ENCODE results near the gene ITPR3. TPM values are rescaled to one million over a fixed set of nuclear protein-coding genes. Genes with fewer than 3 reads are reported as not detected.

Gene ITPR3
- polyA plus RNA-seq, 1 of the 3 experiments (the other 2 are of a cell fraction), result 8.1 TPM

DNA sequence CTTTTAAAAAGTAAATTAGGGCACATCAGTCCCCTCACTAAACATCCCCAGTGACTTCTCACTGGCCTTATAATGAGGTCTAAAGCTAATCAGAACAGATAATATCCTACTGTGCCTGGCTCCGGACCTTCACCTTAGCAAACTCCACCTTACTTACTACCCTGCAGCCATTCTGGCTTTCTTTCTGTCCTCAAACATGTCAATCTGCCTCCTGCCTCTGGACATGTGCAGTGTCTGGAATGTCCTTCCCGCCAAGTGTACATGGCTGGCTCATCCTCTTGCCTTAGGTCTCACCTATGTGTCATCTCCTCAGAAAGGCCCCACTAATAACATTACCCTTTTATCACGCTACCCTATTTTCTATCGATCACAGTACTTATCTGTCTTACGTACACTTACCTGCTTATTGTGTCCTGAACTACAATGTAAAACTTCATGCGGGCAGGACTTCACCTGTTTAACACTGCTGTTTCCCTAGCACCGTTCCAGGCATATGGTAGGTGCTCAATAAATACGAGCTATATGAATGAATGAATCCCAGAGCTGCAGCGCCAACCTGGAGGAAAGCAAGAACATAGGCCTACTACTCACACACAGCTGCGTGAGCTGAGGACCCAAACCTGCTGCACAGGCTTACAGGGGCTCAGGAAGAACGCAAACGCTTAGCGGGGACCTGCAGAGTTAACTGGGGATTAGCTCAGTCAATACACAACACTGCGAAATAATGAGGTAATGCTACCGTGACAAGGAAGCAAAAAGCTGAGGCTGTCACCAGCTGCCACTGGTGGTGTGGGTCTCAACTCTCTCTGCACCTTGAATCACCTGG is 89.4 kb downstream of the ITPR3 start:
- ChIA-PET POLR2A (interaction anchor here (0.7 to 1.9 kb wide), 12 partner anchors 8 to 131 kb away, joined by 3 to 7 read pairs (median 4); partner anchors contain the start of gene BAK1), CTCF (interaction anchor here (0.6 to 5.1 kb wide), 33 partner anchors 9 to 445 kb away, joined by 3 to 55 read pairs (median 8); partner anchors contain the start of genes BAK1 and IP6K3)
- H3K9me2 ChIP-seq, result no peaks in the 10 kb centered on the region
- peaks cover 8 to 19% of the 10 kb centered on the region in 2 experiments; a peak in 3 of 4 replicates for H3K4me1 ChIP-seq (ENCODE audit: control insufficient read depth in 1 of 2, insufficient read depth in 2 of 2, low read depth in 1 of 2, low read length in 1 of 2)
- TF ChIP-seq PBX3 (IDR thresholded peaks at IDR 0.05) (no peak), YY1 (IDR thresholded peaks at IDR 0.05; ENCODE audit: low read depth) (no peak), POLR2AphosphoS5 (IDR thresholded peaks at IDR 0.05; ENCODE audit: low read depth, low read length) (no peak), TEAD4 (IDR thresholded peaks at IDR 0.05; ENCODE audit: borderline replicate concordance, insufficient read depth) (no peak), USF2 (IDR thresholded peaks at IDR 0.05; ENCODE audit: borderline replicate concordance, low read depth, low read length) (no peak), IRF3 (IDR thresholded peaks at IDR 0.05; ENCODE audit: low read depth, low read length) (no peak), RXRA (IDR thresholded peaks at IDR 0.05; ENCODE audit: borderline replicate concordance, low read depth) (no peak), NFIC (IDR thresholded peaks at IDR 0.05; ENCODE audit: borderline replicate concordance) (no peak), SMC3 (IDR thresholded peaks at IDR 0.05; ENCODE audit: low read depth, low read length) (no peak)
- TF ChIP-seq, protein P1, sequence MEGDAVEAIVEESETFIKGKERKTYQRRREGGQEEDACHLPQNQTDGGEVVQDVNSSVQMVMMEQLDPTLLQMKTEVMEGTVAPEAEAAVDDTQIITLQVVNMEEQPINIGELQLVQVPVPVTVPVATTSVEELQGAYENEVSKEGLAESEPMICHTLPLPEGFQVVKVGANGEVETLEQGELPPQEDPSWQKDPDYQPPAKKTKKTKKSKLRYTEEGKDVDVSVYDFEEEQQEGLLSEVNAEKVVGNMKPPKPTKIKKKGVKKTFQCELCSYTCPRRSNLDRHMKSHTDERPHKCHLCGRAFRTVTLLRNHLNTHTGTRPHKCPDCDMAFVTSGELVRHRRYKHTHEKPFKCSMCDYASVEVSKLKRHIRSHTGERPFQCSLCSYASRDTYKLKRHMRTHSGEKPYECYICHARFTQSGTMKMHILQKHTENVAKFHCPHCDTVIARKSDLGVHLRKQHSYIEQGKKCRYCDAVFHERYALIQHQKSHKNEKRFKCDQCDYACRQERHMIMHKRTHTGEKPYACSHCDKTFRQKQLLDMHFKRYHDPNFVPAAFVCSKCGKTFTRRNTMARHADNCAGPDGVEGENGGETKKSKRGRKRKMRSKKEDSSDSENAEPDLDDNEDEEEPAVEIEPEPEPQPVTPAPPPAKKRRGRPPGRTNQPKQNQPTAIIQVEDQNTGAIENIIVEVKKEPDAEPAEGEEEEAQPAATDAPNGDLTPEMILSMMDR (IDR thresholded peaks at IDR 0.05), result no peak
- H3K9ac ChIP-seq, result peak overlapping the region; percentile 92; the same call in 1 of the 2 replicates
- peak overlapping the region in 1 of 2 experiments; percentile 97; a peak in 1 of 4 replicates for H3K27ac ChIP-seq (ENCODE audit: low read depth in 2 of 2, low read length in 1 of 2)
- H3K9me3 ChIP-seq, result no peaks in the 10 kb centered on the region
- 81% methylated on average over 15 of the region's 15 CpGs for WGBS (ENCODE audit: low lambda C conversion rate)
- peaks cover 7 to 30% of the 10 kb centered on the region in 2 experiments for H3K36me3 ChIP-seq (replicated peaks in 1 of 2; ENCODE audit: control insufficient read depth in 1 of 2, insufficient read depth in 2 of 2, low read length in 1 of 2)
- H2AFZ ChIP-seq (ENCODE audit: low read depth), result peak overlapping the region; percentile 95
- peak overlapping the region; percentile 86 to 87 for H3K4me3 ChIP-seq (ENCODE audit: low read depth in 2 of 2, low read length in 1 of 2)
- H3K79me2 ChIP-seq (ENCODE audit: insufficient read depth), result peaks cover 27% of the 10 kb centered on the region; the same call in 1 of the 2 replicates
- H3F3A ChIP-seq (replicated peaks; ENCODE audit: insufficient read depth), result no peaks in the 10 kb centered on the region
- no peak for DNase-seq
- H3K27me3 ChIP-seq (ENCODE audit: insufficient read depth), result no peaks in the 10 kb centered on the region
- H4K20me1 ChIP-seq (ENCODE audit: insufficient read depth), result no peaks in the 10 kb centered on the region
- peak overlapping the region; percentile 83 for H3K4me2 ChIP-seq
